Measurements from ENCODE around the gene ZBTB21. TPM values are rescaled to one million over a fixed set of nuclear protein-coding genes. Genes with fewer than 3 reads are reported as not detected.

ZBTB21 gene
- polyA plus RNA-seq, 2 of the 4 experiments (the other 2 are of a cell fraction): 5.4 to 13.1 TPM

DNA sequence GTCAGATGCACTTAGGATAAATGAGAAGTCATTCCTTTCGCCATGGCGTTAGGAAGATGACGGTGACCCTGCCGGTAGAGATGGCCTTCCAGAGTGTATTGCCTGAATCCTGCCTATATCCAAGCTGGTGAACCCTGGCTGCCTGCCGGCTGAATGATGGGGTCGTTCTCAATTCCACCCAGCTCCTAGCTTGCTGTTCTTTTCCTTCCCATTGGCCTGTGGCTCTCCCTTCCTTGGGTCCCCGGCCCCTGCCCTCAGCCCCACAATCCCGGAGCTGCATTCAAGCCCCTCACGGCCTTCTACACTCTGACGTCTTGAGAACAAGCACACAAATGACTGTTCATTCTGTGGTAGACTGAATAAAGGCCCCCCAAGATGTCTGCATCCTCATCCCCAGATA is 28.2 kb upstream of the ZBTB21 start:
- TF ChIP-seq HDAC2 (IDR thresholded peaks at IDR 0.05): no peak
- no peak for TF ChIP-seq HES2 (IDR thresholded peaks at IDR 0.05)
- no peak for TF ChIP-seq HEYL (CRISPR knock-in tag; IDR thresholded peaks at IDR 0.05)
- no peak for TF ChIP-seq HOXB5 (CRISPR knock-in tag; IDR thresholded peaks at IDR 0.05)
- TF ChIP-seq JUN (IDR thresholded peaks at IDR 0.05): no peak
- TF ChIP-seq PBX3 (IDR thresholded peaks at IDR 0.05): no peak
- TF ChIP-seq RNF2 (IDR thresholded peaks at IDR 0.05; ENCODE audit: borderline replicate concordance, low read depth): no peak
- TF ChIP-seq HMGXB4 (CRISPR knock-in tag; IDR thresholded peaks at IDR 0.05; ENCODE audit: borderline replicate concordance): no peak
- no peak for TF ChIP-seq REST (IDR thresholded peaks at IDR 0.05)
- TF ChIP-seq MAFK (IDR thresholded peaks at IDR 0.05; ENCODE audit: partially characterized antibody): no peak
- no peak overlapping the region for H3K27ac ChIP-seq
- DNase-seq (ENCODE audit: low read depth in 1 of 2, low spot score in 1 of 2) (no peak), ATAC-seq (no peak), FAIRE-seq (no peak)
- CTCF ChIA-PET: interaction anchor here (1.2 to 2.4 kb wide), 4 partner anchors 57 to 79 kb away, joined by 4 to 6 read pairs (median 4); no protein-coding TSS in a partner anchor
- 87% methylated on average over 10 of the region's 10 CpGs for WGBS (ENCODE audit: missing lambda C conversion rate)
- POLR2A ChIA-PET: no interaction called here
- H3K9me3 ChIP-seq: no peaks in the 10 kb centered on the region
- peaks cover 5% of the 10 kb centered on the region; the same call in 2 of the 3 replicates for H3K4me1 ChIP-seq
- no peak overlapping the region for H3K4me2 ChIP-seq
- no peak overlapping the region for H3K4me3 ChIP-seq

- DNase-seq (ENCODE audit: low read depth in 1 of 2, low spot score in 1 of 2): no peak
- TF ChIP-seq HMGXB4 (CRISPR knock-in tag; IDR thresholded peaks at IDR 0.05; ENCODE audit: borderline replicate concordance): no peak
- TF ChIP-seq HOXB13 (CRISPR knock-in tag; IDR thresholded peaks at IDR 0.05; ENCODE audit: low read depth): no peak
- TF ChIP-seq BHLHE40 (IDR thresholded peaks at IDR 0.05; ENCODE audit: low read depth, low read length): no peak
- no peak for TF ChIP-seq KDM5A (IDR thresholded peaks at IDR 0.05)
- TF ChIP-seq RNF2 (IDR thresholded peaks at IDR 0.05; ENCODE audit: borderline replicate concordance, low read depth): no peak
- no peak for TF ChIP-seq SREBF2 (IDR thresholded peaks at IDR 0.05)
- TF ChIP-seq POLR2A (IDR thresholded peaks at IDR 0.05; ENCODE audit: low read length): no peak
- TF ChIP-seq, protein P1, sequence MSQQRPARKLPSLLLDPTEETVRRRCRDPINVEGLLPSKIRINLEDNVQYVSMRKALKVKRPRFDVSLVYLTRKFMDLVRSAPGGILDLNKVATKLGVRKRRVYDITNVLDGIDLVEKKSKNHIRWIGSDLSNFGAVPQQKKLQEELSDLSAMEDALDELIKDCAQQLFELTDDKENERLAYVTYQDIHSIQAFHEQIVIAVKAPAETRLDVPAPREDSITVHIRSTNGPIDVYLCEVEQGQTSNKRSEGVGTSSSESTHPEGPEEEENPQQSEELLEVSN (IDR thresholded peaks at IDR 0.05; ENCODE audit: borderline replicate concordance, low read depth): no peak
- no peak for TF ChIP-seq ZNF302 (CRISPR knock-in tag; IDR thresholded peaks at IDR 0.05)
- TF ChIP-seq FOSL2 (IDR thresholded peaks at IDR 0.05): no peak
- no peak for TF ChIP-seq FOSL2 (CRISPR knock-in tag; IDR thresholded peaks at IDR 0.05)
- no peak for TF ChIP-seq SMC3 (IDR thresholded peaks at IDR 0.05)
- no peak for TF ChIP-seq EP300 (IDR thresholded peaks at IDR 0.05)
- no peak for TF ChIP-seq KDM1A (IDR thresholded peaks at IDR 0.05; ENCODE audit: low read depth)
- TF ChIP-seq EHMT2 (IDR thresholded peaks at IDR 0.05; ENCODE audit: low read depth): no peak
- no peak for TF ChIP-seq HDAC2 (IDR thresholded peaks at IDR 0.05)
- TF ChIP-seq ZC3H11A (IDR thresholded peaks at IDR 0.05): no peak
- no peak for TF ChIP-seq REST (IDR thresholded peaks at IDR 0.05)
- no peak for TF ChIP-seq RFX5 (IDR thresholded peaks at IDR 0.05)
- no peak for FAIRE-seq
- Histone ChIP-seq H3K9me3 (no peaks in the 10 kb centered on the region), H3K4me3 (no peak overlapping the region), H3K4me2 (no peak overlapping the region), H3K4me1 (peaks cover 5% of the 10 kb centered on the region; the same call in 2 of the 3 replicates), H3K27ac (no peak overlapping the region)
- ChIA-PET POLR2A (no interaction called here), CTCF (interaction anchor here (1.2 to 1.8 kb wide), 3 partner anchors 58 to 80 kb away, joined by 4 read pairs; no protein-coding TSS in a partner anchor)
- WGBS (ENCODE audit: missing lambda C conversion rate): 49% methylated on average over 12 of the region's 12 CpGs
- ATAC-seq: no peak
Measured at GRCh38 chr21:42037943-42038342, 27.8 kb upstream of the ZBTB21 start.

Data from A549 (cell line).